HG03045 (cell line): ENCODE data around the gene INPP5A.

Experiments
- ATAC-seq: cut with Tn5 transposase; IDR thresholded peaks from one replicate; pipeline ENCODE4 v1.9.1; 2021; ENCODE audit warnings: mild to moderate bottlenecking, moderate library complexity; ENCODE audit not compliant: unreplicated experiment

The INPP5A gene

GRCh38 chr10:132517951-132518521, 19.6 kb upstream of the INPP5A start:
- no peak for ATAC-seq

- ATAC-seq = no peak
Observed at GRCh38 chr10:132518572-132519381, 18.8 kb upstream of the INPP5A start.

- no peak for ATAC-seq
Observed at GRCh38 chr10:132519382-132520176, 18.0 kb upstream of the INPP5A start.

GRCh38 chr10:132520177-132520811, 17.3 kb upstream of the INPP5A start:
- no peak for ATAC-seq

- no peak for ATAC-seq
Observed at GRCh38 chr10:132521041-132521465, 16.5 kb upstream of the INPP5A start.

- no peak for ATAC-seq
Observed at GRCh38 chr10:132521466-132522102, 16.0 kb upstream of the INPP5A start.

- no peak for ATAC-seq
Observed at GRCh38 chr10:132522521-132523411, 14.8 kb upstream of the INPP5A start.

GRCh38 chr10:132523561-132524442, 13.8 kb upstream of the INPP5A start:
- ATAC-seq = no peak

- ATAC-seq = no peak
Observed at GRCh38 chr10:132524443-132525285, 12.9 kb upstream of the INPP5A start.

- no peak for ATAC-seq
Observed at GRCh38 chr10:132526676-132527075, 10.9 kb upstream of the INPP5A start.

GRCh38 chr10:132527339-132528063, 10.1 kb upstream of the INPP5A start:
- ATAC-seq = no peak

GRCh38 chr10:132528064-132528691, 9.4 kb upstream of the INPP5A start:
- no peak for ATAC-seq

GRCh38 chr10:132532179-132532578, 5.4 kb upstream of the INPP5A start:
- no peak for ATAC-seq

GRCh38 chr10:132532749-132533560, 4.6 kb upstream of the INPP5A start:
- no peak for ATAC-seq

- no peak for ATAC-seq
Observed at GRCh38 chr10:132533571-132534260, 3.9 kb upstream of the INPP5A start.
